ENCODE results near the gene PRSS36. TPM values are rescaled to one million over a fixed set of nuclear protein-coding genes. Genes with fewer than 3 reads are reported as not detected.
A peak's percentile ranks its signal among the peaks of the same experiment; 100 is the strongest.

The PRSS36 gene
- total and polyA plus RNA-seq, 2 of the 4 experiments (the other 2 are of a cell fraction), result 0.18 to 0.55 TPM

GRCh38 chr16:31117384-31118222 is 32.3 kb downstream of the PRSS36 start, which contains the start of gene KAT8 (continued):
- TF ChIP-seq CTCF (conservative IDR thresholded peaks at IDR 0.05; ENCODE audit: low read depth, low read length), result no peak
- no peak for TF ChIP-seq FOS (IDR thresholded peaks at IDR 0.05; ENCODE audit: low read depth, low read length)
- peak; percentile 65 for TF ChIP-seq MAZ (IDR thresholded peaks at IDR 0.05; ENCODE audit: borderline replicate concordance, low read depth, low read length)
